ENCODE measurements around the gene CACNA1C.

The CACNA1C gene

GRCh38 chr12:2145433-2145998 is 92.7 kb downstream of the CACNA1C start:
- Histone ChIP-seq H3K27ac (ENCODE audit: insufficient read depth in 1 of 2, low read depth in 1 of 2, low read length in 2 of 2, poor library complexity in 1 of 2, severe bottlenecking in 2 of 2) (no peak overlapping the region), H3K4me3 (ENCODE audit: control insufficient read depth in 1 of 7, extremely low read depth in 1 of 7, insufficient read depth in 4 of 7, low read depth in 2 of 7, low read length in 6 of 7) (no peak overlapping the region), H3K9me3 (ENCODE audit: control extremely low read depth in 1 of 5, control insufficient read depth in 4 of 5, insufficient read depth in 2 of 5, low read depth in 1 of 5, low read length in 4 of 5) (no peaks in the 10 kb centered on the region), H3K36me3 (ENCODE audit: control insufficient read depth in 4 of 4, insufficient read depth in 4 of 4, low read length in 3 of 4) (no peaks in the 10 kb centered on the region), H3K4me1 (ENCODE audit: control extremely low read depth in 1 of 4, control insufficient read depth in 4 of 4, insufficient read depth in 4 of 4, low read length in 3 of 4) (no peaks in the 10 kb centered on the region), H3K27me3 (replicated peaks in 2 of 5; ENCODE audit: control insufficient read depth in 4 of 5, insufficient read depth in 5 of 5, low read length in 4 of 5) (no peaks in the 10 kb centered on the region)
- ChIA-PET CTCF (interaction anchor here (0.5 to 0.7 kb wide), 2 partner anchors 11 to 85 kb away, joined by 3 to 5 read pairs; no protein-coding TSS in a partner anchor), POLR2A (no interaction called here)
- DNase-seq: no peak
- 100% methylated on average over 1 of the region's 7 CpGs for WGBS (ENCODE audit: insufficient coverage)

- ChIA-PET POLR2A (no interaction called here), CTCF (interaction anchor here (1.2 kb wide), 1 partner anchor 17 kb away, joined by 3 read pairs; no protein-coding TSS in a partner anchor)
- WGBS (ENCODE audit: insufficient coverage): 100% methylated on average over 1 of the region's 1 CpG
These were observed 94.5 kb downstream of the CACNA1C start for GRCh38 chr12:2147335-2147734.

GRCh38 chr12:2149091-2149490 is 96.3 kb downstream of the CACNA1C start:
- H3K36me3 ChIP-seq (ENCODE audit: control insufficient read depth in 4 of 4, insufficient read depth in 4 of 4, low read length in 3 of 4): no peaks in the 10 kb centered on the region
- no peak overlapping the region for H3K4me3 ChIP-seq (ENCODE audit: control insufficient read depth in 1 of 7, extremely low read depth in 1 of 7, insufficient read depth in 4 of 7, low read depth in 2 of 7, low read length in 6 of 7)
- no peak for DNase-seq
- H3K27ac ChIP-seq (ENCODE audit: insufficient read depth in 1 of 2, low read depth in 1 of 2, low read length in 2 of 2, poor library complexity in 1 of 2, severe bottlenecking in 2 of 2): no peak overlapping the region
- WGBS (ENCODE audit: insufficient coverage): 89% methylated on average over 3 of the region's 3 CpGs
- no peaks in the 10 kb centered on the region for H3K9me3 ChIP-seq (ENCODE audit: control extremely low read depth in 1 of 5, control insufficient read depth in 4 of 5, insufficient read depth in 2 of 5, low read depth in 1 of 5, low read length in 4 of 5)
- ChIA-PET CTCF (no interaction called here), POLR2A (no interaction called here)
- H3K27me3 ChIP-seq (replicated peaks in 2 of 5; ENCODE audit: control insufficient read depth in 4 of 5, insufficient read depth in 5 of 5, low read length in 4 of 5): no peaks in the 10 kb centered on the region
- H3K4me1 ChIP-seq (ENCODE audit: control extremely low read depth in 1 of 4, control insufficient read depth in 4 of 4, insufficient read depth in 4 of 4, low read length in 3 of 4): no peaks in the 10 kb centered on the region

More at GRCh38 chr12:2147335-2147734, 94.5 kb downstream of the CACNA1C start:
- Histone ChIP-seq H3K27ac (ENCODE audit: insufficient read depth in 1 of 2, low read depth in 1 of 2, low read length in 2 of 2, poor library complexity in 1 of 2, severe bottlenecking in 2 of 2) (no peak overlapping the region), H3K4me3 (ENCODE audit: control insufficient read depth in 1 of 7, extremely low read depth in 1 of 7, insufficient read depth in 4 of 7, low read depth in 2 of 7, low read length in 6 of 7) (no peak overlapping the region), H3K27me3 (replicated peaks in 2 of 5; ENCODE audit: control insufficient read depth in 4 of 5, insufficient read depth in 5 of 5, low read length in 4 of 5) (no peaks in the 10 kb centered on the region), H3K4me1 (ENCODE audit: control extremely low read depth in 1 of 4, control insufficient read depth in 4 of 4, insufficient read depth in 4 of 4, low read length in 3 of 4) (no peaks in the 10 kb centered on the region), H3K9me3 (ENCODE audit: control extremely low read depth in 1 of 5, control insufficient read depth in 4 of 5, insufficient read depth in 2 of 5, low read depth in 1 of 5, low read length in 4 of 5) (no peaks in the 10 kb centered on the region), H3K36me3 (ENCODE audit: control insufficient read depth in 4 of 4, insufficient read depth in 4 of 4, low read length in 3 of 4) (no peaks in the 10 kb centered on the region)
- DNase-seq: no peak

- ChIA-PET POLR2A (no interaction called here), CTCF (no interaction called here)
- H3K4me1 ChIP-seq (ENCODE audit: control extremely low read depth in 1 of 4, control insufficient read depth in 4 of 4, insufficient read depth in 4 of 4, low read length in 3 of 4): no peaks in the 10 kb centered on the region
- no peak overlapping the region for H3K27ac ChIP-seq (ENCODE audit: insufficient read depth in 1 of 2, low read depth in 1 of 2, low read length in 2 of 2, poor library complexity in 1 of 2, severe bottlenecking in 2 of 2)
- WGBS (ENCODE audit: insufficient coverage): 84% methylated on average over 3 of the region's 3 CpGs
- H3K36me3 ChIP-seq (ENCODE audit: control insufficient read depth in 4 of 4, insufficient read depth in 4 of 4, low read length in 3 of 4): no peaks in the 10 kb centered on the region
- DNase-seq: no peak
- no peaks in the 10 kb centered on the region for H3K9me3 ChIP-seq (ENCODE audit: control extremely low read depth in 1 of 5, control insufficient read depth in 4 of 5, insufficient read depth in 2 of 5, low read depth in 1 of 5, low read length in 4 of 5)
- no peak overlapping the region for H3K4me3 ChIP-seq (ENCODE audit: control insufficient read depth in 1 of 7, extremely low read depth in 1 of 7, insufficient read depth in 4 of 7, low read depth in 2 of 7, low read length in 6 of 7)
- H3K27me3 ChIP-seq (replicated peaks in 2 of 5; ENCODE audit: control insufficient read depth in 4 of 5, insufficient read depth in 5 of 5, low read length in 4 of 5): no peaks in the 10 kb centered on the region
These were observed 98.0 kb downstream of the CACNA1C start for GRCh38 chr12:2150833-2151232.

GRCh38 chr12:2151391-2151790 is 98.6 kb downstream of the CACNA1C start:
- Histone ChIP-seq H3K9me3 (ENCODE audit: control extremely low read depth in 1 of 5, control insufficient read depth in 4 of 5, insufficient read depth in 2 of 5, low read depth in 1 of 5, low read length in 4 of 5) (no peaks in the 10 kb centered on the region), H3K27ac (ENCODE audit: insufficient read depth in 1 of 2, low read depth in 1 of 2, low read length in 2 of 2, poor library complexity in 1 of 2, severe bottlenecking in 2 of 2) (no peak overlapping the region), H3K4me1 (ENCODE audit: control extremely low read depth in 1 of 4, control insufficient read depth in 4 of 4, insufficient read depth in 4 of 4, low read length in 3 of 4) (no peaks in the 10 kb centered on the region), H3K36me3 (ENCODE audit: control insufficient read depth in 4 of 4, insufficient read depth in 4 of 4, low read length in 3 of 4) (no peaks in the 10 kb centered on the region), H3K4me3 (ENCODE audit: control insufficient read depth in 1 of 7, extremely low read depth in 1 of 7, insufficient read depth in 4 of 7, low read depth in 2 of 7, low read length in 6 of 7) (no peak overlapping the region), H3K27me3 (replicated peaks in 2 of 5; ENCODE audit: control insufficient read depth in 4 of 5, insufficient read depth in 5 of 5, low read length in 4 of 5) (no peaks in the 10 kb centered on the region)
- CTCF ChIA-PET: no interaction called here
- 100% methylated on average over 5 of the region's 5 CpGs for WGBS (ENCODE audit: insufficient coverage)
- POLR2A ChIA-PET: no interaction called here
- DNase-seq: no peak

- H3K4me1 ChIP-seq (ENCODE audit: control extremely low read depth in 1 of 4, control insufficient read depth in 4 of 4, insufficient read depth in 4 of 4, low read length in 3 of 4): no peaks in the 10 kb centered on the region
- POLR2A ChIA-PET: no interaction called here
- no peaks in the 10 kb centered on the region for H3K27me3 ChIP-seq (replicated peaks in 2 of 5; ENCODE audit: control insufficient read depth in 4 of 5, insufficient read depth in 5 of 5, low read length in 4 of 5)
- no peak overlapping the region for H3K4me3 ChIP-seq (ENCODE audit: control insufficient read depth in 1 of 7, extremely low read depth in 1 of 7, insufficient read depth in 4 of 7, low read depth in 2 of 7, low read length in 6 of 7)
- CTCF ChIA-PET: no interaction called here
- H3K9me3 ChIP-seq (ENCODE audit: control extremely low read depth in 1 of 5, control insufficient read depth in 4 of 5, insufficient read depth in 2 of 5, low read depth in 1 of 5, low read length in 4 of 5): no peaks in the 10 kb centered on the region
- WGBS (ENCODE audit: insufficient coverage): 100% methylated on average over 4 of the region's 5 CpGs
- H3K36me3 ChIP-seq (ENCODE audit: control insufficient read depth in 4 of 4, insufficient read depth in 4 of 4, low read length in 3 of 4): no peaks in the 10 kb centered on the region
- H3K27ac ChIP-seq (ENCODE audit: insufficient read depth in 1 of 2, low read depth in 1 of 2, low read length in 2 of 2, poor library complexity in 1 of 2, severe bottlenecking in 2 of 2): no peak overlapping the region
- no peak for DNase-seq
These were observed 99.3 kb downstream of the CACNA1C start for GRCh38 chr12:2152134-2152533.

GRCh38 chr12:2154050-2154449 is 101.3 kb downstream of the CACNA1C start:
- Histone ChIP-seq H3K4me3 (ENCODE audit: control insufficient read depth in 1 of 7, extremely low read depth in 1 of 7, insufficient read depth in 4 of 7, low read depth in 2 of 7, low read length in 6 of 7) (no peak overlapping the region), H3K36me3 (ENCODE audit: control insufficient read depth in 4 of 4, insufficient read depth in 4 of 4, low read length in 3 of 4) (no peaks in the 10 kb centered on the region), H3K27ac (ENCODE audit: insufficient read depth in 1 of 2, low read depth in 1 of 2, low read length in 2 of 2, poor library complexity in 1 of 2, severe bottlenecking in 2 of 2) (no peak overlapping the region), H3K4me1 (ENCODE audit: control extremely low read depth in 1 of 4, control insufficient read depth in 4 of 4, insufficient read depth in 4 of 4, low read length in 3 of 4) (no peaks in the 10 kb centered on the region), H3K9me3 (ENCODE audit: control extremely low read depth in 1 of 5, control insufficient read depth in 4 of 5, insufficient read depth in 2 of 5, low read depth in 1 of 5, low read length in 4 of 5) (no peaks in the 10 kb centered on the region), H3K27me3 (replicated peaks in 2 of 5; ENCODE audit: control insufficient read depth in 4 of 5, insufficient read depth in 5 of 5, low read length in 4 of 5) (no peaks in the 10 kb centered on the region)
- CTCF ChIA-PET: no interaction called here
- POLR2A ChIA-PET: no interaction called here
- DNase-seq: no peak
- WGBS (ENCODE audit: insufficient coverage): 69% methylated on average over 7 of the region's 9 CpGs

Measured in common myeloid progenitor, CD34-positive (primary cell).